ENCODE results near the gene ERLIN1. TPM values are rescaled to one million over a fixed set of nuclear protein-coding genes. Genes with fewer than 3 reads are reported as not detected.

Gene ERLIN1
- total RNA-seq, 1 donor from 2014 or later = 35.7 TPM

Other genes starting within 250 kb of the ERLIN1 start
- 24.1 and 26.7 TPM in 2 replicates for gene DNMBP, start 176.1 kb downstream of the ERLIN1 start, total RNA-seq (ENCODE audit: low replicate concordance)
- not detected in 2 replicates for gene CPN1, start 104.2 kb downstream of the ERLIN1 start, total RNA-seq (ENCODE audit: low replicate concordance)
- 21.6 and 34.1 TPM in 2 replicates for gene CHUK, start 43.6 kb upstream of the ERLIN1 start, total RNA-seq (ENCODE audit: low replicate concordance)
- gene CWF19L1, start 81.6 kb upstream of the ERLIN1 start, total RNA-seq (ENCODE audit: low replicate concordance) = 35.5 and 36.2 TPM in 2 replicates
- gene BLOC1S2, start 100.7 kb upstream of the ERLIN1 start, total RNA-seq (ENCODE audit: low replicate concordance) = 58.3 and 87.1 TPM in 2 replicates
- not detected in 2 replicates for gene PKD2L1, start 144.2 kb upstream of the ERLIN1 start, total RNA-seq (ENCODE audit: low replicate concordance)
- gene SCD, start 161.2 kb upstream of the ERLIN1 start, total RNA-seq (ENCODE audit: low replicate concordance) = 448 and 468 TPM in 2 replicates

Data from neural progenitor cell (in vitro differentiated cells).